Effector CD4-positive, alpha-beta T cell (primary cell): ENCODE data around the gene CASR. TPM values are rescaled to one million over a fixed set of nuclear protein-coding genes. Genes with fewer than 3 reads are reported as not detected.
"Not testable (repeated sequence)": the region's sequence is repeated elsewhere in the genome, so short reads cannot be mapped to it uniquely, and the experiment has no call there.

Experiments
- DNase-seq: peaks from one replicate; pipeline ENCODE4 v3.0.0-alpha.2; 2020
- total RNA-seq: gene quantifications from one replicate; lab custom pipeline; 2026; lab: John Stamatoyannopoulos, UW

CASR gene, protein sequence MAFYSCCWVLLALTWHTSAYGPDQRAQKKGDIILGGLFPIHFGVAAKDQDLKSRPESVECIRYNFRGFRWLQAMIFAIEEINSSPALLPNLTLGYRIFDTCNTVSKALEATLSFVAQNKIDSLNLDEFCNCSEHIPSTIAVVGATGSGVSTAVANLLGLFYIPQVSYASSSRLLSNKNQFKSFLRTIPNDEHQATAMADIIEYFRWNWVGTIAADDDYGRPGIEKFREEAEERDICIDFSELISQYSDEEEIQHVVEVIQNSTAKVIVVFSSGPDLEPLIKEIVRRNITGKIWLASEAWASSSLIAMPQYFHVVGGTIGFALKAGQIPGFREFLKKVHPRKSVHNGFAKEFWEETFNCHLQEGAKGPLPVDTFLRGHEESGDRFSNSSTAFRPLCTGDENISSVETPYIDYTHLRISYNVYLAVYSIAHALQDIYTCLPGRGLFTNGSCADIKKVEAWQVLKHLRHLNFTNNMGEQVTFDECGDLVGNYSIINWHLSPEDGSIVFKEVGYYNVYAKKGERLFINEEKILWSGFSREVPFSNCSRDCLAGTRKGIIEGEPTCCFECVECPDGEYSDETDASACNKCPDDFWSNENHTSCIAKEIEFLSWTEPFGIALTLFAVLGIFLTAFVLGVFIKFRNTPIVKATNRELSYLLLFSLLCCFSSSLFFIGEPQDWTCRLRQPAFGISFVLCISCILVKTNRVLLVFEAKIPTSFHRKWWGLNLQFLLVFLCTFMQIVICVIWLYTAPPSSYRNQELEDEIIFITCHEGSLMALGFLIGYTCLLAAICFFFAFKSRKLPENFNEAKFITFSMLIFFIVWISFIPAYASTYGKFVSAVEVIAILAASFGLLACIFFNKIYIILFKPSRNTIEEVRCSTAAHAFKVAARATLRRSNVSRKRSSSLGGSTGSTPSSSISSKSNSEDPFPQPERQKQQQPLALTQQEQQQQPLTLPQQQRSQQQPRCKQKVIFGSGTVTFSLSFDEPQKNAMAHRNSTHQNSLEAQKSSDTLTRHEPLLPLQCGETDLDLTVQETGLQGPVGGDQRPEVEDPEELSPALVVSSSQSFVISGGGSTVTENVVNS
- total RNA-seq = not detected

DNA sequence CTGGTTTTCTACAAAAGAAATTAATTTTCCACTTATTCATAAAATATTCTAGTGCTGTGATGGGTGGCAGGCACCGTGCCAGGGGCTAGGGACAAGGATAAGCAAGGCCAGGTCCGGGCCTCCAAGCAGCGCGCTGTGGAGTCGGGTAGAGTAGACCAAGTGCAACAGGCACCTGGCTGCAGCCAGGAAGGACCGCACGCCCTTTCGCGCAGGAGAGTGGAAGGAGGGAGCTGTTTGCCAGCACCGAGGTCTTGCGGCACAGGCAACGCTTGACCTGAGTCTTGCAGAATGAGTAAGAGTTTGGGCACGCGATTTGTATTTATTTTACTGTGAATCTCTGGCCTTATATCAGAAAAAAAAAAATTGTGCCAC is at the start of gene CASR:
Gene CASR (plus strand): TSS at position 148 of the 372 bp plus-strand sequence. CDS start 70,522 bp downstream, outside the sequence.
- no peak for DNase-seq

DNA sequence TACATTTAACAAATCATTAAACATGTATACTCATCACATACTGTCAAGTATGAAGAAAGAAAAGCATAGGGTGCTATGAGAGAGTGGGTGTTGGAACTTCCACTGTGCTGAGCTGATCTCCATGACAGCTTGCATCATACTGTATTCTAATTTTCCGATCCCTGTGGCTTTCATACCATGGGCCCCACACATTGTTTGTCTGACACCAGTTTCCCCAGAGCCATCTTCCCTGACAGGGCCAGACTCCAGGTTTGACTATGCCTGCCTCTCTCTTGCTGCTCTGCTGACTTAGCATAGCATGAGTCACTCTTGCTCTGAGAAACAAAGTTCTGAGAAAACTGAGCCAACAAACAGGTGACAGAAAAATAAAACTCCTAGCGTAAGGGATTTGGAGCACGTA is 37.0 kb upstream of the CASR start:
- DNase-seq = no peak

DNA sequence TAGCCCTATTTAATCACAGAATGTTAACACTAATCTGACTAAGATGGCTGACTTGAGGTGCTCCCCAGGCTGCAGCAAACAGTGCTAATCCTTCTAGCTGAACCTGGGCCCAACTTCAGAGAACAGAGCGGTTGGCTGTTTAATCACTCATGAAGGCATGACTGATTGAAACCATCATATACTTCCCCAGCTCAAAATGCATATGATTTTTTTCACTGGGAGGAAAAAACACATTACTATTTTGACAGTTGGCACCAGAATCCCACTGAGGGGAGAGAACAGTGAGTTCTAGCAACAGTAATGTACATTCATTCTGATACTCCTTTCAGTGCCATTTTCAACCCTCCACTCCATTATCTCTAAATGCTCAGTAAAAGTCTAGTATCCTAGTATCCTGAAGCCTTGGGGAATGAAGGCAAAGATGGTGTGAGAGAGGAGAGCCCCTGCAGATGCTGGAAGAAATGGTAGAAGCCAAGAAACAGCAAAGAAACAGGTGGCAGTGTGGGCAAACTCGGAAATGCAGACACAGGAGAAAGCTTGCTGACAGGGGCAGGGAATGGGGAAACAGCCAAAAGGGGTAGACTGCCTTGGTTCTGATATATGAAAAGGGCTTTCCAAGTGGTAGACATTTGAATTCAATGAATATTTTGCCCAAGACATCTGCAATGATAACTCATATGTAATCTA is 34.4 kb upstream of the CASR start:
- DNase-seq = no peak

DNA sequence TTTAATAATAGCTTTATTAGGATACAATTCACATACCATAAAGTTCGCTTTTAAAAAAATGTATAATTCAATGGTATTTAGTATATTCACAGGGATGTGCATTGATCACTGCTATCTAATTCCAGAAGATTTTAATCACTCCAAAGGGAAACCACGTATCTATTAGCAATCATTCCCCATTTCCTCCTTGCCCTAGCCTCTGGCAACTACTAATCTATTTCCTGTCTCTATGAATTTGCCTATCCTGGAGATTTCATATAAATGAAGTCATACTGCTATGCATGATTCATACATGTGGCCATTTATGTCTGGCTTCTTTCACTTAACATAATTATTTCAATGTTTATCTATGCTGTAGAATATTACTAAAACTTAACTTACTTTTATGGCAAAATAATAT is 32.0 kb upstream of the CASR start:
- DNase-seq = no peak

DNA sequence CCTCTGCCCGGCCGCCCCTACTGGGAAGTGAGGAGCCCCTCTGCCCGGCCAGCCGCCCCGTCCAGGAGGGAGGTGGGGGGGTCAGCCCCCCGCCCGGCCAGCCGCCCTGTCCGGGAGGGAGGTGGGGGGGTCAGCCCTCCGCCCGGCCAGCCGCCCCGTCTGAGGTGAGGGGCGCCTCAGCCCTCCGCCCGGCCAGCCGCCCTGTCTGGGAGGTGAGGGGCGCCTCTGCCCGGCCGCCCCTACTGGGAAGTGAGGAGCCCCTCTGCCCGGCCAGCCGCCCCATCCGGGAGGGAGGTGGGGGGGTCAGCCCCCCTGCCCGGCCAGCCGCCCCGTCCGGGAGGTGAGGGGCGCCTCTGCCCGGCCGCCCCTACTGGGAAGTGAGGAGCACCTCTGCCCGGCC is 18.5 kb upstream of the CASR start:
- DNase-seq = not testable (repeated sequence)

DNA sequence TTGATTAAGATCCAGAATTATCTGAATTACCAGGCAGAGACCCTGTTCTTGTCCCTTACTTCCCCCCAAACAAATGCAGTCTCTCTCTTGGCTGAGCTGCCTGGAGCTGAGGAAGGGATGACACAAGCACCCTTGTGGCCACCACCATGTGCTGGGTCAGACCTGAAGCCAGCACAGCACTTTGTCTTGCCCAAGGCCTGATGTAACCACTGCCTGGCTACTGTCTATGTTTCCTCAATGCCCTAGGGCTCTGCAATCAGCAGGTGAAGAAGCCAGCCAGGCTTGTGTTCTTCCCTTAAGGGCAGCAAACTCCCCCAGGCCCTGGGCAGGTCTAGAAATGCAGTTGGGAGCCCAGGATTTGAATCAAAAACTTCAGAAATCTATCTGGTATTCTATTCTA is 15.8 kb upstream of the CASR start:
- DNase-seq = no peak

DNA sequence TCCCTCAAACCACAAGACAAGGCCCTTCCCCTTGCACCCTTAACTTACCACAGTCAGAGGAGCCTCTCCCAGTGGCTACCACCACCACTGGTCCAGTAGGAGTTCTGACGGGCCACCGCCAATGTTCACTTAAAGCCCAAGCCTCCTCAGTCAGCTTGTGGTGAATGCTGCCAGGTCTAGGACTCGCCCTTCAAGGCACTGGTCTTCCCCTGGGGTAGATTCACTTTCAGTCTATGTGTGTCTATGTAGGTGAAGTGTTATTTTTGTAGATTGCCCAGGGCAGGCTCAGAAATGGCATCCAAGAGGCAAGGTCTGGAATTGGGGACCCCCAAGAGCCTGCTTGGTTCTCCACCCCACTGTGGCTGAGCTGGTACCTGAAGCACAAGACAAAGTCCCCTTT is 15.4 kb upstream of the CASR start:
- no peak for DNase-seq

DNA sequence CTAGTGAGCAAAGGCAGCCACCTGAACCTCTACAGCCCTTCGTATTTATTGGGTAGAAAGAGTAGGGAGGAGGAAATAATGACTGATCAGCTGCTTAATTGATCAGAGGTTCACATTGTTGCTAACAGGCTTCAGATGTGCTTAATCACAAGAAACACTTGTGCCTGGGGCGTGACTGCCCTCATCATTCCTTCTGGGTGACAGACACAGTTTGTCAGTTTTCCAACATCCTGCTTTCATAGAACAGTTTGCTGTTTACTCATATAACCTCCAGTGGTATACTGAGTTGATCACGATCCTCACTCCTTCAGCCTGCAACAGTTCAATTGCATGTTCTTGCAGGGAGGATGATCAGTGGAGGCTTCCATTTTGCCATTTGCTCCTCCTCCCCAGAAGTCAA is 13.6 kb upstream of the CASR start:
- DNase-seq = no peak

DNA sequence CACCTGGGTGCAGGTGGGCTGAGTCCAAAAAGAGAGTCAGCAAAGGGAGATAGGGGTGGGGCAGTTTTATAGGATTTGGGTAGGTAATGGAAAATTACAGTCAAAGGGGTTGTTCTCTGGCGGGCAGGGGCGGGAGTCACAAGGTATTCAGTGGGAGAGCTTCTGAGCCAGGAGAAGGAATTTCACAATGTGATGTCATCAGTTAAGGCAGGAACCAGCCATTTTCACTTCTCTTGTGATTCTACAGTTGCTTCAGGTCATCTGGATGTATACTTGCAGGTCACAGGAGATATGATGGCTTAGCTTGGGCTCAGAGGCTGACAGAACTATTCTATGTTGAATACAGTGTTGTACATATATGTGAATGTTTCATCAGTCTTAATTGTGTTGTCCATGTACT is 12.1 kb upstream of the CASR start:
- not testable (repeated sequence) for DNase-seq

DNA sequence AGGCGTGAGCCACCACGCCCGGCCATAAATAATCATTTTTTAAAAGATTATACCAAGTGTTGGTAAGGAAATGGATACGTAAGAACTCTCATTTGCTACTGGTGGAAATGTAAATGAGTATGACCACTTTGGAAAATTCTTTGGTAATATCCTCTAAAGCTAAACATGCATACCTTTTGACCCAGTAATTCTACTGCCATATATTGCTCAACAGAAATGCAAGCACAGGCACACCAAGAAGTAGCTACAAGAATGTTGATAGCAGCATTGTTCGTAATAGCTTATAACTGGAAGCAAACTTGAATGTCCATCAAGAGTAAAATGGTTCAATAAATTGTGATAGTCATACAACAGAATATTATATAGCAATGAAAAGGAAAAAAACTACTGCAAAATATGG is 4.8 kb upstream of the CASR start:
- no peak for DNase-seq

DNA sequence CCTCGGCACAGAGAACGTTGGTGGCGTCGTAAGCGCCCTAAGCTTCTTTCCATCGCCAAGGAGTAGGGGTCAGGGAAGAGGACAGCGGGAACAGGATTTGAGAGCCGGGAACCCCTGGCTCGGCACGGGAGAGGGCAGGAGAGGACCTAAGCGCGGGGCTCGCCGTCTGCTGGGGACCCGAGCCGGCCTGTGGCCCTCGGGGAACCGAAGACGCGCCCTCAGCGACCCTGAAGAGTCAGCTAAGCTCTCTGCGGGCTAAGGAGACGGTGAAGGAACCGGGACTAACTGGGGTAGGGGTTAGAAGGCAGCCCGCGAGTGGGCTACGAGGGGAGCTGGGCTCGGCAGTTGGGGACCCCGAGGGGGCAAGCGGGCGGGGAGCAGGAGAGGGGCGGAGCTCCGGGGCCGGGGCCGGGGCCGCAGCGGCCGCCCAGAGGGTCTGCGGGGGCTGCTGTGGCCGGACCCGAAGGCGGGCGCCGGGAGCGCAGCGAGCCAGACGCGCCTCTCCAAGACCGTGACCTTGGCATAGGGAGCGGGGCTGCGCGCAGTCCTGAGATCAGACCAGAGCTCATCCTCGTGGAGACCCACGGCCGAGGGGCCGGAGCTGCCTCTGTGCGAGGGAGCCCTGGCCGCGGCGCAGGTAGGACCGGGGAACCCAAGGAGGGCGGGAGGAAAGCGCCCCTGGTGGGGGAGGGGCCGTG is 574 bp downstream of the CASR start:
- DNase-seq = no peak

DNA sequence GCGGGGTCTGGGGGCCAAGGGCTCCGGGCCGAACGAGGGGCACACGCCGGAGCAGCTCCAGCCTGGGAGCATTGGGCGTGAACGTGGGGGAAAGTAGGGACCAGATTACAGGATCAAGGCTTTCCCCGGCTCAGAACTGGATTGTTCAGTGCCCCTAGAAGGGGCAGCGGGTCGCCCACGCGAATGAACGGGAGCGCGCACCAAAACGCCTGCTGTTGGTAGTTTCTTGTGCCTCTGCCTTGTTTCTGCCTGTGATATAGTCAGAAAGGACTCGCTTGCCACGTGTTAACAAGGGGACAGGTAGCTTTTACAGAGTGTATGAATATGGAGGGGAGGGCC is 1.1 kb downstream of the CASR start:
- no peak for DNase-seq

DNA sequence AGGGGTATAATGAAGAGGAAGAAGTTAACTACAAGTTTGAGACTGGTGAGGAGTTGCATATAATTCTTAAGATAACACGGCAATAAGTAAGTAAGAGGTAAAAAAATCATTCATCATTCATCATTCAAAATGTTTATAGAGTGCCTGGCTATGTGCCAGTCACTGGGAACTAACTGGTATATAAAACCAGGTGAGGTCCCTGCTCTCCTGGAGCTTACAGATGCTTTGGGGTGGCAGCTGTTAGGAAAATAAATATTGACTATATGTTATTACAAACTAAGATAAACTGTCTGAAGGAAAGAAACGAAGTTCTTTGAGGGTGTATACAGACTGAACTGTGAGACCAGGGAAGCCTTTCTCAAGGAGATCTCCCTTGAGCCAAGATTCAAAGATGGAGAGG is 2.9 kb downstream of the CASR start:
- DNase-seq = no peak

DNA sequence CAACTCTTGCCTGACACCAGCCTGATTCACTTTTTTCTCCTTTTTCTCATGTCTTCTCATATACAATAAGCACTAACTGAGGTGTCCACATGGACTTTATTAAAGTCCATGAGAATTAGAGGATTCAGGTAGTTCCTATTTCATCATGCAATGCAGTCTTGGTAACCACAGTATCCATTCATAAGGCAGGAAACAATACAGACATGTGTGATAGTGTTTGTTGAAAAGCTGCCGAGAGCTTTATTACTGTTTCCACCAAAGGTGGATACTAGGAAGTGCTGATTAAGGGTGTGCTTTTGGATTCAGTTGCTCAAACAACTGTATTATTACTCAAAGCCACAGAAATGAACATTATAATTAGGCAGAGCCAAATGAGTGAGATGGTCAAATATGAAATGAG is 5.3 kb downstream of the CASR start:
- DNase-seq = no peak

DNA sequence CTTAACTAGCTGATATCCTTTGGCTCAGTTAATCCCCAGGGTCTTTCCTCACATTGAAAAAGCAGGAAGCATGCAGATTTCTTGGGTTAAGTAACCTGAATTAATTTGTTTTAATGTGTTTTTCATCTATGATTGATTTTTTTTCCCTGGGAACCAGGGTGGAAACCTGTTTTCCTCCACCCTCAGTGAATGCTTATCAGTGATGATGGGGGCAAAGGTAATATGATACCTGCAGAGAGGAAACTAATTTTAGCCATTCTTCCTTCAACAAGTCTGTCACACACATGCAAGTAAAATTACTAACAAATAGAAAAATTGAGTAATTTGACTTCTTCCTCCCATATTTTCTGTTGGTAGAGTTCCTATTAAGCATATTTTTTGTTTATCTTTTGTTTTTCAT is 5.9 kb downstream of the CASR start:
- DNase-seq = no peak

DNA sequence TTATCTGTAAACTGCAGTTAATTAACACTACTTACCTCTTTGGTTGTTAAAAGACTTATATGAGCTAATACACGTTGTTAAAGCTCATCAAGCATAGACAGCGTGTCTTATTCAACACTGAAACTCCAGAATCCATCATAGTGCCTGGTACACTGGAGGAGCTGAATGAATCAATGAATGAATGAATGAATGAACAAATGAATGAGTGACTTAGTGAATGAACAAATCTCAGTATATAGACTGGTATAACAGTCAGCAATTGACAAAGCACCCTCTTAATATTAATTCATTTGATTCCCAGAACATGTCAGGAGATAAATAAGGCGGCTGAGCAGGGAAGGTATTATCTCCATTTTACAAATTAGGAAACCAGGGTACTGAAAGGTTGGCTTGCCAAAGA is 7.1 kb downstream of the CASR start:
- DNase-seq = no peak

DNA sequence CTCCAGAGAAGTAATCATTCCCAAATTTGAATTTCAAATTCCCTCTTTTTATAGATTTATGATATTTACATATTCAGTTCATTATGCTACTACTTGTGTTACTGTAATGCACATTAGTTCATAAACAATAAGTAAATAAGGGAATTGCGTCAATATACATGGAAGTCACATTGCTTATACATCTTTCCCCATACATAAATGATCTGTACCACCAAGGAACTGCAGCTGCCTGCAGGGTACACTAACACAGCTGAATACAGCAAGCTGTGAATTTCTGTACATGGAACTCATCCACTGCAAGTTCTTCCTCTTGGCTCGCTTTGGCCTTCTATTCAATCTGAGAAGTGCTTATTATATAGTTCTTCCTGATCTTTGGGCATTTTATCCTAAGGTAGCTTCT is 15.5 kb downstream of the CASR start:
- no peak for DNase-seq

DNA sequence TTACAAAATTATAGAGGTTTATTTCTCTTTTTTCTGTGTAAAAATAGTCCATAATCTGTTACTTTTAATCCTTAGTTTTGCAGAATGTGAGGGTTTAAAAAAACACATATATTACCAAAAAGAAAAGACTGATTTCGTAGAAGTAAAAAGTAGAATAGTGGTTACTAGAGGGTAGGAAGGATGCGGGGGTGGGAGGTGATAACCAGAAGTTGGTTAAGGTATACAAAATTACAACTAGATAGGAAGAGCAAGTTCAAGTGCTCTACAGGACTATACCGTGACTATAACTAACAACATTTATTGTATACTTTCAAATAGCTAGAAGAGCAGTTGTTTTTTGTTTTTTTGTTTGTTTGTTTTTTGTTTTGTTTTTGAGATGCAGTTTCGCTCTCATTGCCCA is 16.1 kb downstream of the CASR start:
- no peak for DNase-seq

DNA sequence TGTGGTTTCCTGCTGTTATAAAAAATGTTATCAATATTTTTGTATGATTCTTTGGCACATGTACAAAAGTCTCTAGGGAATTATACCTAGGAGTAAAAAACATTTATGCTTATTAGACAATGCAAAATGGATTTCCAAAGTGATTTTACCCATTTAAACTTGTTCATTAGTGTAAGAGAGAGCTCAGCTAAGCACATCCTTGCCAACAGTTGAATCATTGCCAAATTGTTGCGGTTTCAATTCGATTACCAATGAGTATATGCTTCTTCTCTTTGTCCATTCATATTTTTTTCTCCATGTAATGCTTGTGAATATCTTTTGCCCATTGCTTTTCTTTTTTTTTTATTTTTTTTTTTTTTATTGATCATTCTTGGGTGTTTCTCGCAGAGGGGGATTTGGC is 17.2 kb downstream of the CASR start:
- DNase-seq = no peak

DNA sequence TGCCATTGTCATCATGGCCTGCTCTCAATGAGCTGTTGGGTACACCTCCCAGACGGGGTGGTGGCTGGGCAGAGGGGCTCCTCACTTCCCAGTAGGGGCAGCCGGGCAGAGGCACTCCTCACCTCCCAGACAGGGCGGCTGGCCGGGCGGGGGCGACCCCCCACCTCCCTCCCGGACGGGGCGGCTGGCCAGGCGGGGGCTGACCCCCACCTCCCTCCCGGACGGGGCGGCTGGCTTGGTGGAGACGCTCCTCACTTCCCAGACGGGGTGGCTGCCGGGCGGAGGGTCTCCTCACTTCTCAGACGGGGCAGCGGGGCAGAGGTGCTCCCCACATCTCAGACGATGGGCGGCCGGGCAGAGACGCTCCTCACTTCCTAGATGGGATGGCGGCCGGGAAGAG is 18.0 kb downstream of the CASR start:
- DNase-seq = not testable (repeated sequence)

DNA sequence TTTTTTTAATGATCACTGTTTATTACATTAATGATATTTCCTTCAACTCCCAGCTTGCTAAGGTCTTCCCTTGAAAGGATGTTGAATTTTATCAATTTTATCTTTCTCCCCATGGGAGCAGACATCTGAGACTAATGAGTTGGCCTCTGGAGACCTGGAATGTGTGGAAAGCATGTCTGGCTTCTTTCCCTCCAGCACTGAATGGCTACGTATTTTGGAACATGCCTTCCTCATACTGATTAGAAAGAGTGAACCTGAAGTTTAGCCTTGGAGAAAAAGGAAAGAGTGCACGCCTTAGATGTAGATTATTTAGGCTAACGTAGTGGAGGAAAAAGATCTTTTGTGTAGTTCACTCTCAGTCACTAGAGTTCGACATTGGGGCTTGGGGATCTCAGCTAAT is 25.1 kb downstream of the CASR start:
- DNase-seq = no peak

DNA sequence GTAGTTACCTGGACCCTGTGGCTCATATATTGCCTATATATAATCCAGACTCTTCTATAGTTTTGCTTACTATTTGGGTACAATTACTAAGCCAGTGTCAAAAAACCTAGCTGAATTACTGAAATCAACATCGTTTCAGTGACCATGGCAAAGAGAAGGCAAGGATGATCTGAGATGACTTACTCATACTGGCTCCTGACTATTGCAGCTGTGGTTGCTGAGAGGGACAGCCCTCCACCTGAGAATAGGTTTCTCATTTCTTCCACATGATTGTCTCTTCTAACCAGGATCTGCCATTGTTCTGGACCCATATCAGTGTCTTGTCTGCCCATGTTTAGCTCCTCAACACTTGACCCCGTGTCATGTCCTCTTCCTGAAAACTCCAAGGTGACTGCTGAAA is 30.2 kb downstream of the CASR start:
- DNase-seq = no peak

DNA sequence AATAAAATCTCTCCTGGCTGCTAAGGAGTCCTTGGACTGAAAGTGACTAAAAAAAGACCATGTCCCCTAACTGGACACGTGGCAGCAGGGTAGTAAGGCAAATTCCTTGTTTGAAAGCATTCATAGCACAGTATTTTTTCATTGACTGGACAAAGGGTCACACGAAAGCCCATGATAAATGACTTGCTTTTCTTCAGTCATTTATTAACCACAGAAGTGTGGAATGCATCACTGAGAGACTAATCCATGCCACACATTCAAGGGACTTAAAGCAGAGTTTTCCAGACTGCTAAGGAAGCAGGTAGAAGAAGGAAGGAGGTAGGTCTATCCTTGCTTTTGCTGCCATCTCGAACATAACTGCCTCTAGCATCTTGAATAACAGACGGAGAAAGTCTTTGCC is 31.2 kb downstream of the CASR start:
- DNase-seq = no peak
